ENCODE data around the gene CPLANE2. TPM values are rescaled to one million over a fixed set of nuclear protein-coding genes. Genes with fewer than 3 reads are reported as not detected.

The CPLANE2 gene
- total and polyA plus RNA-seq, 7 donors = 2.5 to 7.4 (median 3.7) TPM

DNA sequence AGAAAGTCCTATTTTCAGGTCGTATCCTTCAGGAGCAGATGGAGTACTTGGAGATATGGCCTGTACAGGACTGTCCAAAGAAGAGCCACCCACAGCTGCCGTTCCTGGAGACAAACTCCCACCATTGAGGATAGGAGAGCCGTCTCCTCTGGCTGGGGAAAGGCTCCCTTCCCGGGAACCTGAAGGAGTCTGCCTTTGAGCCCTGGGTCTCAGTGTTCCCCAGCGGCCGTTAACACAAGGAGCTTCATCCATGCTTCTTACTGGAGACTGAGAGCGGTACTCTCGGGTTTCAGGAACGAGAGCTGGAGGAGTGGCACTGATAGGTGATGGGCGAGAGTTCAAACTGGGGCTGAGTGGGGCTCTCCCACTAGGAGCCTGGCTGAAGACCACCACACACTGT lies 14.4 kb upstream of the CPLANE2 start:
- DNase-seq = no peak
- Histone ChIP-seq H3K9me3 (no peaks in the 10 kb centered on the region), H3K36me3 (peaks cover 6 to 68% (median 13%) of the 10 kb centered on the region in 4 donors), H3K4me1 (peaks cover 0 to 44% (median 36%) of the 10 kb centered on the region in 4 donors), H3K27ac (peak overlapping the region; percentile 10 to 79 (median 74)), H3K27me3 (no peaks in the 10 kb centered on the region), H3K4me3 (no peak overlapping the region)
- intact Hi-C loops (cut with DNase I) = no loop called here
- TF ChIP-seq POLR2A (IDR thresholded peaks at IDR 0.05) (no peak), EP300 (IDR thresholded peaks at IDR 0.05) (no peak), POLR2AphosphoS5 (IDR thresholded peaks at IDR 0.05) (no peak)
- TF ChIP-seq, protein P1, sequence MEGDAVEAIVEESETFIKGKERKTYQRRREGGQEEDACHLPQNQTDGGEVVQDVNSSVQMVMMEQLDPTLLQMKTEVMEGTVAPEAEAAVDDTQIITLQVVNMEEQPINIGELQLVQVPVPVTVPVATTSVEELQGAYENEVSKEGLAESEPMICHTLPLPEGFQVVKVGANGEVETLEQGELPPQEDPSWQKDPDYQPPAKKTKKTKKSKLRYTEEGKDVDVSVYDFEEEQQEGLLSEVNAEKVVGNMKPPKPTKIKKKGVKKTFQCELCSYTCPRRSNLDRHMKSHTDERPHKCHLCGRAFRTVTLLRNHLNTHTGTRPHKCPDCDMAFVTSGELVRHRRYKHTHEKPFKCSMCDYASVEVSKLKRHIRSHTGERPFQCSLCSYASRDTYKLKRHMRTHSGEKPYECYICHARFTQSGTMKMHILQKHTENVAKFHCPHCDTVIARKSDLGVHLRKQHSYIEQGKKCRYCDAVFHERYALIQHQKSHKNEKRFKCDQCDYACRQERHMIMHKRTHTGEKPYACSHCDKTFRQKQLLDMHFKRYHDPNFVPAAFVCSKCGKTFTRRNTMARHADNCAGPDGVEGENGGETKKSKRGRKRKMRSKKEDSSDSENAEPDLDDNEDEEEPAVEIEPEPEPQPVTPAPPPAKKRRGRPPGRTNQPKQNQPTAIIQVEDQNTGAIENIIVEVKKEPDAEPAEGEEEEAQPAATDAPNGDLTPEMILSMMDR (IDR thresholded peaks at IDR 0.05) = no peak
- WGBS, 2 donors = 70 to 89% methylated on average over 10 of the region's 10 CpGs

DNA sequence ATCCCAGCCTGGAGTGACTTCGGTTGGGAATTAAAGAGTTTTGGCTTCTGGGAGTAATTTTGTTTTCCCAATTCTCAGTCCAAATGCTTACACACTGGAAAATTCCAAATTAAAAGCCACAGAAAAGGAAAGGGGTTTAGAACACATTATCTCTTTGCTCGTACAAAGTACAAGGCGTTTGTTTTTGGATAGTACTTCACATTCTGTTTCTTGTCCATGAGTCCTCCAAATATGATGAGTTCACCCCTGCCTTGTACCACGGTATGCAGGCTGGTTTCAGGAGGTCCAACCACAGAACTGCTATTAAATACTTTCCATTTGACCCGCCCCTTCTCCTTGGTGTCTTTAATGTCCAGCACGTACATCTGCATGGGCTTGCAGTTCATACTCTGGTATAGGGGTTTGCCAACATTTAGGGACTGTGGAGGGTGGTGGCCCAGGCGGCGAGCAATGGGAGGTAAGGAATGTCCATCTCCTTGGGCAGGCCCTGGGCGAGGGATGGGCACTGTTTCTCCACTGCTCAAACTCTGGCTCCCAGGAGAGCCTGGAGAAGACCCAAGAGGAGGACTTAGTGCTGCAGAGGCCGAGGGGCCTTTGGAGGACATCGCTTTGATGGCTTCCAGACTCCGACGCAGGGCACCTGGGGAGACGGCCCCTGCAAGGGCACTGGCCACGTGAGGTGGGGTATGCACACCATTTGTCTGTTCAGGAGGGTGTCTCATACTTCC lies 13.7 kb upstream of the CPLANE2 start:
- Histone ChIP-seq H3K27me3 (no peaks in the 10 kb centered on the region), H3K4me1 (peaks cover 0 to 44% (median 36%) of the 10 kb centered on the region in 4 donors), H3K36me3 (peaks cover 3 to 64% (median 12%) of the 10 kb centered on the region in 4 donors), H3K27ac (peak overlapping the region; percentile 53 to 79 (median 74)), H3K9me3 (no peaks in the 10 kb centered on the region), H3K4me3 (no peak overlapping the region)
- TF ChIP-seq POLR2A (IDR thresholded peaks at IDR 0.05) (no peak), POLR2AphosphoS5 (IDR thresholded peaks at IDR 0.05) (peak in 1 of 4 donors; percentile 11), EP300 (IDR thresholded peaks at IDR 0.05) (peak in 1 of 4 donors; percentile 6)
- TF ChIP-seq, protein P1 (IDR thresholded peaks at IDR 0.05) = no peak
- DNase-seq = no peak
- intact Hi-C loops (cut with DNase I) = no loop called here
- WGBS, 2 donors = 91 to 93% methylated on average over 15 of the region's 15 CpGs

DNA sequence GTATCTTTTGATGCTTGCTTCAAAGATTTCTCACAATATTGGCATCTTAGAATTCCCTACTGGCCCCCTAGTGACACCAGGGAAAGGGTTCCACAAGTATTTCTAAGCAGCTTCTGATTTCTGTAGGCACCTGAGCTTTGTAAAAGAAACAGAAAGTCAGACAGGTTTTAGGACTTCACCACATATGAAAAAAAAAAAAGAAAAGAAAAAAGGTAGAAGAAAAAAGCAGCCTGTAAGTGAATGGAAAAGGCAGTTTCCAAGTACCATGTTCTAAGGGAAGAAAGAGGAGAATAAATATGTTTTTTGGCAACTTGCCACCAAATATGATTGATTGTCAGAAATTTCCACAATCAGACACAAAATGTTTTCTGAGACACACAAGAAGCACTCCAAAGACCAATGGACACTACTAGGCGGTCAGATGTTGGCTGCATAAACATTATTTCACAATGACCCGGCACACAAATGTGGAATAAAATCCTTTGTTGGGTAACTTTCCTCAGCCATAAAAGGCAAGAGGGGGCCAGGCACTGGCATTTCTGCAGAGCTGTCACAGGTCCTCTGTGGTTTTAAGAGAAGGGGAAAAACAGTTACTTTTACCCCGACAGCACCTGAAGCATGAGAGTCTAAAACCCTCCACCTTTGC lies 12.7 kb upstream of the CPLANE2 start:
- peaks cover 0 to 44% (median 36%) of the 10 kb centered on the region in 4 donors for H3K4me1 ChIP-seq
- DNase-seq = peak; percentile 85
- H3K4me3 ChIP-seq = no peak overlapping the region
- TF ChIP-seq POLR2AphosphoS5 (IDR thresholded peaks at IDR 0.05) = peak; percentile 52 to 73 (median 64)
- TF ChIP-seq EP300 (IDR thresholded peaks at IDR 0.05) = no peak
- H3K9me3 ChIP-seq = no peaks in the 10 kb centered on the region
- H3K27me3 ChIP-seq = no peaks in the 10 kb centered on the region
- WGBS, 2 donors = 55 to 73% methylated on average over 3 of the region's 3 CpGs
- H3K27ac ChIP-seq = peak overlapping the region; percentile 53 to 79 (median 74)
- peaks cover 0 to 54% (median 11%) of the 10 kb centered on the region in 4 donors for H3K36me3 ChIP-seq
- intact Hi-C loops (cut with DNase I) = loop anchor here (5.0 kb wide), 1 partner anchor 103 kb away; the partner anchor contains the start of gene FBXO42

DNA sequence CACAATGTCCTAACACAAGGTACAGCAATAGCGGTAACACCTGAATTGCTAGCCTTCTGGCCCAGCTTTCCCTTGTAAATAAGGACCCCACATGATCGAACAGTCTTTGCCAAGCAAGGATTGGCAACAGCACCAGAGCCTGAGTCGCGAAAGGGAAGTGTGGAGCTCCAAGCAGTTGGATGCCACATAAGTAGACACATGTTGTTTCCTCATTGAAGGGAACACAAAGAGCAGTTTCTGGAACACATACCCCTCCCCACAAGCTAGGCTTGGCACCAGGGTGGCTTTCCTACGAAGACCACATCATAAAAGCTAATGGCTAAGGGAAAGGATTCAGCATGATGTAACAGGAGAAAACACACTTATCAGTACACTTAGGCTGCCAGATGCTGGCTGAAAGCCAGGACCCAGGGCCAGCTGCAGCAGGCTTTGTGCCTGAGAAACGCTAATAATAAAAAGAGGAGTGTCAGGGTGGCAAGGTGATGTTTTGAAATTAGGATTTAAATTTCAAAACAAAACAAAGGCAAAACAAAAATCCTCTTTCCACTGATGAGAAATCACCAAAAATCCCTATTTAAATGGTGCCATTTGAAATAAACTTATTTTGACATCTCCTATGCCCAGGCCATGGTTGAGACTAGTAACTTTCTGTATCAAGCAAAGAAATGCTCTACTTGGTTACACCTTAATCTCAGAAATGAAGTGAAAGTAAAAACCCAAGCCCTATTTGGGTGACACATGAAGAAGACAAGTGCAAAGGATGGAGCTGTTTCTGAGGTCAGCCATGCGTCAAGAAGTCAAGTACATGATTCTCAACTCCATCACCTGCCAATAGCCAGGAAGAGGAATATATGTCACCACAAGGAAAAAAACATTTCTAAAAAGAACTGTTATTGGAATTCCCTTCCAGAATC lies 11.9 kb upstream of the CPLANE2 start:
- no peak for TF ChIP-seq POLR2A (IDR thresholded peaks at IDR 0.05)
- peak in 3 of 4 donors; percentile 10 to 60 (median 56) for TF ChIP-seq POLR2AphosphoS5 (IDR thresholded peaks at IDR 0.05)
- TF ChIP-seq EP300 (IDR thresholded peaks at IDR 0.05) = no peak
- TF ChIP-seq, protein P1 (IDR thresholded peaks at IDR 0.05) = no peak
- Histone ChIP-seq H3K27me3 (no peaks in the 10 kb centered on the region), H3K9me3 (no peaks in the 10 kb centered on the region), H3K4me1 (peaks cover 0 to 51% (median 40%) of the 10 kb centered on the region in 4 donors), H3K27ac (peak overlapping the region; percentile 53 to 79 (median 74)), H3K36me3 (peaks cover 0 to 46% (median 9%) of the 10 kb centered on the region in 4 donors), H3K4me3 (no peak overlapping the region)
- peak; percentile 91 for DNase-seq
- intact Hi-C loops (cut with DNase I) = loop anchor here (5.0 kb wide), 1 partner anchor 103 kb away; the partner anchor contains the start of gene FBXO42
- 23 to 40% methylated on average over 7 of the region's 7 CpGs for WGBS, 2 donors

Measured in sigmoid colon (tissue), 7 donors.